Liver (tissue), 9 donors: ENCODE data around the gene LGALS9. TPM values are rescaled to one million over a fixed set of nuclear protein-coding genes. Genes with fewer than 3 reads are reported as not detected.

Experiments
- DNase-seq: peaks from one replicate; pipeline ENCODE4 v3.0.0-alpha.2; 2017; ENCODE audit warnings: low spot score
- H3K27ac ChIP-seq, 2 donors: one replicate each; pipeline ENCODE4 v1.7.0; 2013; ENCODE audit warnings: inconsistent platforms in 2 of 2, low read length in 2 of 2, control low read depth in 1 of 2, low read depth in 1 of 2, mild to moderate bottlenecking in 1 of 2
- H3K27me3 ChIP-seq, 4 donors: one replicate each; pipeline versions ENCODE4 v1.6.1 to v1.7.0; 2013; ENCODE audit warnings: low read length in 3 of 4, inconsistent platforms in 1 of 4, mild to moderate bottlenecking in 1 of 4, moderate library complexity in 1 of 4; ENCODE audit not compliant: control insufficient read depth in 4 of 4, insufficient read depth in 4 of 4
- H3K36me3 ChIP-seq, 4 donors: one replicate each; pipeline versions ENCODE4 v1.6.1 to v1.7.0; 2013; ENCODE audit warnings: low read length in 3 of 4, mild to moderate bottlenecking in 3 of 4, low read depth in 1 of 4, moderate library complexity in 1 of 4; ENCODE audit not compliant: control insufficient read depth in 4 of 4, insufficient read depth in 3 of 4
- H3K4me1 ChIP-seq, 4 donors: one replicate each; pipeline versions ENCODE4 v1.6.1 to v1.7.0; 2013; ENCODE audit warnings: low read length in 3 of 4, mild to moderate bottlenecking in 3 of 4, moderate library complexity in 1 of 4; ENCODE audit not compliant: control insufficient read depth in 4 of 4, insufficient read depth in 4 of 4
- H3K4me3 ChIP-seq, 3 donors: one replicate each; pipeline versions ENCODE4 v1.6.1 to v1.7.0; 2013; ENCODE audit warnings: low read length in 3 of 3, control low read depth in 1 of 3, low read depth in 1 of 3, mild to moderate bottlenecking in 1 of 3
- H3K9ac ChIP-seq, 2 donors: one replicate each; pipeline ENCODE4 v1.7.0; 2013; ENCODE audit warnings: low read length in 2 of 2, mild to moderate bottlenecking in 2 of 2, moderate library complexity in 2 of 2, control low read depth in 1 of 2, low read depth in 1 of 2
- H3K9me3 ChIP-seq, 4 donors: one replicate each; pipeline versions ENCODE4 v1.6.1 to v1.7.0; 2013; ENCODE audit warnings: low read length in 3 of 4; ENCODE audit not compliant: control insufficient read depth in 4 of 4
- ATF3 ChIP-seq: IDR thresholded peaks from 2 replicates; pipeline ENCODE4 v1.6.1; 2016; ENCODE audit warnings: antibody characterized with exemption
- CTCF ChIP-seq: fragments of 150-350 bp; IDR thresholded peaks from 2 replicates; pipeline ENCODE4 v1.5.1; 2017; ENCODE audit warnings: improper control_type of control experiment, low read depth, low read length; ENCODE audit not compliant: missing input control
- EGR1 ChIP-seq, 2 donors: IDR thresholded peaks; 2 replicates each; pipeline ENCODE4 v1.6.1; 2016 to 2018; ENCODE audit warnings: antibody characterized with exemption in 2 of 2, low read depth in 2 of 2
- FOXA1 ChIP-seq: IDR thresholded peaks from 2 replicates; pipeline ENCODE4 v1.6.1; 2016; ENCODE audit warnings: antibody characterized with exemption
- FOXA2 ChIP-seq: IDR thresholded peaks from 2 replicates; pipeline ENCODE4 v1.6.1; 2016; ENCODE audit warnings: antibody characterized with exemption
- GABPA ChIP-seq, 2 donors: IDR thresholded peaks in 1 of 2; conservative IDR thresholded peaks in 1 of 2; 2 replicates each; pipeline ENCODE4 v1.6.1; 2016; ENCODE audit warnings: antibody characterized with exemption in 2 of 2, mild to moderate bottlenecking in 1 of 2, moderate library complexity in 1 of 2
- HNF4A ChIP-seq, 2 donors: conservative IDR thresholded peaks; 2 replicates each; pipeline ENCODE4 v1.6.1; 2016; ENCODE audit warnings: antibody characterized with exemption in 2 of 2, mild to moderate bottlenecking in 2 of 2
- HNF4G ChIP-seq: IDR thresholded peaks from 2 replicates; pipeline ENCODE4 v1.6.1; 2016; ENCODE audit warnings: antibody characterized with exemption
- JUND ChIP-seq, 2 donors: IDR thresholded peaks; 2 replicates each; pipeline ENCODE4 v1.6.1; 2016; ENCODE audit warnings: antibody characterized with exemption in 2 of 2
- RAD21 ChIP-seq, 2 donors: IDR thresholded peaks; 2 replicates each; pipeline ENCODE4 v1.6.1; 2016; ENCODE audit warnings: antibody characterized with exemption in 2 of 2, mild to moderate bottlenecking in 2 of 2
- RXRA ChIP-seq, 2 donors: IDR thresholded peaks; 2 replicates each; pipeline ENCODE4 v1.6.1; 2017 to 2018; ENCODE audit warnings: antibody characterized with exemption in 2 of 2, mild to moderate bottlenecking in 1 of 2
- SP1 ChIP-seq: IDR thresholded peaks from 2 replicates; pipeline ENCODE4 v1.6.1; 2018; ENCODE audit warnings: antibody characterized with exemption, mild to moderate bottlenecking
- TAF1 ChIP-seq: conservative IDR thresholded peaks from 2 replicates; pipeline ENCODE4 v1.6.1; 2016; ENCODE audit warnings: antibody characterized with exemption, mild to moderate bottlenecking
- YY1 ChIP-seq: IDR thresholded peaks from 2 replicates; pipeline ENCODE4 v1.6.1; 2016; ENCODE audit warnings: antibody characterized with exemption, mild to moderate bottlenecking
- ZBTB33 ChIP-seq: IDR thresholded peaks from 2 replicates; pipeline ENCODE4 v1.6.1; 2016; ENCODE audit warnings: antibody characterized with exemption
- WGBS: extraction: QIAGEN DNeasy Blood & Tissue Kit; methylation state at CpG from one replicate; pipeline ENCODE4 v1.1.7; 2013; 5-methylcytosine and 5-hydroxymethylcytosine counted together
- polyA plus RNA-seq, 2 donors: library from polyadenylated mRNA; stranded (reverse) in 1 of 2; unstranded in 1 of 2; fragments of 200-250 nt in 1 of 2; fragments of >200 nt in 1 of 2; fragmentation: Nextera tagmentation in 1 of 2; extraction: Ambion mirVana in 1 of 2; gene quantifications; one replicate each; pipeline versions ENCODE4 v1.2.1 to v1.2.3, GENCODE V29; 2013 to 2015
- total RNA-seq, 2 donors: library from RNA; depleted of rRNA; stranded (reverse); fragments of >200 nt; gene quantifications; one replicate each; pipeline ENCODE4 v1.2.3, GENCODE V29; 2014
- TF ChIP-seq, protein P1 (sequence below): IDR thresholded peaks from 2 replicates; pipeline ENCODE4 v1.6.1; 2016; ENCODE audit warnings: antibody characterized with exemption, mild to moderate bottlenecking
- TF ChIP-seq, protein P2 (sequence below): IDR thresholded peaks from 2 replicates; pipeline ENCODE4 v1.6.1; 2016; ENCODE audit warnings: antibody characterized with exemption
- donor health status: healthy.
- donor health status: healthy.
- donor health status: healthy.
- donor health status: healthy.
- donor health status: healthy.

The LGALS9 gene
- total and polyA plus RNA-seq, 4 donors = 6.1 to 24.7 (median 13.5) TPM

GRCh38 chr17:27610304-27610677 lies 20.7 kb upstream of the LGALS9 start:
- no peak overlapping the region for H3K4me3 ChIP-seq
- no peak overlapping the region for H3K27ac ChIP-seq
- no peak overlapping the region for H3K9ac ChIP-seq
- no peaks in the 10 kb centered on the region for H3K27me3 ChIP-seq
- H3K4me1 ChIP-seq = peaks cover 0 to 3% (median 0%) of the 10 kb centered on the region in 4 donors
- 92% methylated on average over 4 of the region's 4 CpGs for WGBS
- peaks cover 0 to 46% (median 14%) of the 10 kb centered on the region in 4 donors for H3K36me3 ChIP-seq
- TF ChIP-seq TAF1 (no peak), CTCF (no peak), ATF3 (no peak), HNF4G (no peak), FOXA1 (no peak), EGR1 (IDR thresholded peaks at IDR 0.05; ENCODE audit: low read depth in 2 of 2) (no peak), JUND (IDR thresholded peaks at IDR 0.05) (no peak), ZBTB33 (no peak), SP1 (no peak), FOXA2 (no peak), HNF4A (conservative IDR thresholded peaks at IDR 0.05) (no peak), GABPA (IDR thresholded peaks at IDR 0.05 in 1 of 2, conservative IDR thresholded peaks at IDR 0.05 in 1 of 2) (no peak), YY1 (no peak), RAD21 (IDR thresholded peaks at IDR 0.05) (no peak), RXRA (IDR thresholded peaks at IDR 0.05) (no peak)
- TF ChIP-seq, protein P1, sequence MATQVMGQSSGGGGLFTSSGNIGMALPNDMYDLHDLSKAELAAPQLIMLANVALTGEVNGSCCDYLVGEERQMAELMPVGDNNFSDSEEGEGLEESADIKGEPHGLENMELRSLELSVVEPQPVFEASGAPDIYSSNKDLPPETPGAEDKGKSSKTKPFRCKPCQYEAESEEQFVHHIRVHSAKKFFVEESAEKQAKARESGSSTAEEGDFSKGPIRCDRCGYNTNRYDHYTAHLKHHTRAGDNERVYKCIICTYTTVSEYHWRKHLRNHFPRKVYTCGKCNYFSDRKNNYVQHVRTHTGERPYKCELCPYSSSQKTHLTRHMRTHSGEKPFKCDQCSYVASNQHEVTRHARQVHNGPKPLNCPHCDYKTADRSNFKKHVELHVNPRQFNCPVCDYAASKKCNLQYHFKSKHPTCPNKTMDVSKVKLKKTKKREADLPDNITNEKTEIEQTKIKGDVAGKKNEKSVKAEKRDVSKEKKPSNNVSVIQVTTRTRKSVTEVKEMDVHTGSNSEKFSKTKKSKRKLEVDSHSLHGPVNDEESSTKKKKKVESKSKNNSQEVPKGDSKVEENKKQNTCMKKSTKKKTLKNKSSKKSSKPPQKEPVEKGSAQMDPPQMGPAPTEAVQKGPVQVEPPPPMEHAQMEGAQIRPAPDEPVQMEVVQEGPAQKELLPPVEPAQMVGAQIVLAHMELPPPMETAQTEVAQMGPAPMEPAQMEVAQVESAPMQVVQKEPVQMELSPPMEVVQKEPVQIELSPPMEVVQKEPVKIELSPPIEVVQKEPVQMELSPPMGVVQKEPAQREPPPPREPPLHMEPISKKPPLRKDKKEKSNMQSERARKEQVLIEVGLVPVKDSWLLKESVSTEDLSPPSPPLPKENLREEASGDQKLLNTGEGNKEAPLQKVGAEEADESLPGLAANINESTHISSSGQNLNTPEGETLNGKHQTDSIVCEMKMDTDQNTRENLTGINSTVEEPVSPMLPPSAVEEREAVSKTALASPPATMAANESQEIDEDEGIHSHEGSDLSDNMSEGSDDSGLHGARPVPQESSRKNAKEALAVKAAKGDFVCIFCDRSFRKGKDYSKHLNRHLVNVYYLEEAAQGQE = no peak
- TF ChIP-seq, protein P2, sequence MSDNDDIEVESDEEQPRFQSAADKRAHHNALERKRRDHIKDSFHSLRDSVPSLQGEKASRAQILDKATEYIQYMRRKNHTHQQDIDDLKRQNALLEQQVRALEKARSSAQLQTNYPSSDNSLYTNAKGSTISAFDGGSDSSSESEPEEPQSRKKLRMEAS = no peak
- DNase-seq = no peak
- no peaks in the 10 kb centered on the region for H3K9me3 ChIP-seq
